ENCODE results near the gene ABLIM3.

Gene ABLIM3

DNA sequence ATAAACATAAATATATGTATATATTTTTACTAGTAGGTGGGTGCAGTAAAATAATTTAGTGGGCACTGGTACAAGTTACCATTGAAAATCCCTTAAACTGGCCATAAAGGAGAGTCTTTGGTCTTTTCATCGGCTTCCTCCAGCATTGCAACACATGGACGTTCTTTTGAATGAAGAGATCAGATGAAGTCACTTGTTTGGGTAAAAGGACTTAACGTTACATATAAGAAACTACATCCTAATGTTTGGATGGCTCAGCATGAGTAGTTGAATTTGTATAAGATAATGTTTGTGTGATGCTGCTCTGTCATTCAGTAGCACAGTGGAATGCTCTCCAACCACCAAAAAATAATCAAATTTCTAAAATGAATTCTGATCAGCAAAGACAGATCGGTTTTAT, 161.9 kb downstream of the ABLIM3 start:
- Histone ChIP-seq H3K4me1 (ENCODE audit: control insufficient read depth, insufficient read depth, low read length) (peaks cover 19% of the 10 kb centered on the region), H3K4me3 (ENCODE audit: low read length) (no peak overlapping the region), H3K27me3 (replicated peaks; ENCODE audit: control insufficient read depth, insufficient read depth, low read length) (no peaks in the 10 kb centered on the region), H3K36me3 (ENCODE audit: control insufficient read depth, insufficient read depth, low read length, severe bottlenecking) (peaks cover 60% of the 10 kb centered on the region), H3K9ac (ENCODE audit: low read length) (no peak overlapping the region), H3K9me3 (ENCODE audit: control insufficient read depth, low read length) (no peaks in the 10 kb centered on the region)
- DNase-seq (ENCODE audit: low read depth) = no peak

DNA sequence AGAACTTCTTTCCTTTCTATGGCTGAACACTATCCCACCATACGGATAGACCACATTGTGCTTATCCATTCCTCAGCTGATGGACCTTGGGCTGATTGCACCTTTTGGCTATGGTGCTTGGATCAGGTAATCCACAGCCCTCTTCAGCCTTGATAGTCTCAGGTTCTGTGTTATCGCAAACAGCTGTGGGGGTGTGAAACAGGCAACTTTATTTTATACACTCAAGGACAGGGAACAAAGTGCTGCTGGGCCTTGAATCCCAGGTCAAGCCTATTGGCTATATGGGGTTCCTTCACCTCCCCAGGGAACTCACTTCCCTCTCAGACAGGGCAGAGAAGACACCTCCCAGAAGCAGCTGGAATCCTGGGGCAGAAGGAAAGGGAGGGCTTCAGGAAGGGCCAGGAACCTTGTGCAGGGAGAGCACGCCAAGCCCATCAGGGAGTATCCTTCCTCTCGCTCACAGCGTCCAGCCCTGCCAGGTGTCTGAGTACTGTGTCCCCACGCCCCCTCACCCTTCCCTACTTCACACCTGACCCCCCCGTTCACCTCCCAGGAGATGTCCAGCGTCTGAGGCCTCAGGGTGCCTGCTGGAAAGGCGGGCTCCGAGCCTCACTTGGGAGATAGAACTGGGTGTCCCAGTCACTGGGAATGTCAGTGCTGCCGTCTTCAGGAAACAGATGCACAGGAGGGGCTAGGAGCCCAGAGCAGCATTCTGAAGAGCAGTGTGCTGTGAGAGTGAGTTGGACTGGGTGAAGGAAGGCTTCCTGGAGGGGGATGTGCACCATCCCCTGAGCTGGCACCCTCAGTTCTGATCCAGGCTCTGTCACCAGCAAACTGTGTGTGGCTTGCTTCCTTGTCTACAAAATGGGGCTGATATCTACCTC, 163.1 kb downstream of the ABLIM3 start:
- Histone ChIP-seq H3K36me3 (ENCODE audit: control insufficient read depth, insufficient read depth, low read length, severe bottlenecking) (peaks cover 62% of the 10 kb centered on the region), H3K27me3 (replicated peaks; ENCODE audit: control insufficient read depth, insufficient read depth, low read length) (no peaks in the 10 kb centered on the region), H3K4me1 (ENCODE audit: control insufficient read depth, insufficient read depth, low read length) (peaks cover 8% of the 10 kb centered on the region), H3K4me3 (ENCODE audit: low read length) (no peak overlapping the region), H3K9ac (ENCODE audit: low read length) (no peak overlapping the region), H3K9me3 (ENCODE audit: control insufficient read depth, low read length) (no peaks in the 10 kb centered on the region)
- DNase-seq (ENCODE audit: low read depth) = no peak

DNA sequence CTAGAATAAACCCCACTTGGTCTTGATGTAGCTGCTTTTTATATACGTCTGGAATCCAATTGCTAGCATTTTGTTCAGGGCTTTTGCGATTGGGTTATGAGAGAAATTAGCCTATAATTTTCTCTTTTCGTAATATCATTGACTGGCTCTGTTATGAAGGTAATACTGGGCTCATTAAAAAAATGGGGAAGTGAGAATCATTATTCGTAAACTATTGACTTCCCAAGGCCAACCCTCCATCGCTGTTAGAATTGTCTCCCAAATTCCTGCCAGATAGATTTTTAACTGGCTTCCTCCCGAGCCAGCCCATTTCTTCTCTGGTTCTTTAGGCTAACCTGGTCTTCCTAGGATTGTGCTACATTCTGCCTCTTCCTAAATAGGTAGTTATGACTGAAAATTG, 168.1 kb downstream of the ABLIM3 start:
- DNase-seq (ENCODE audit: low read depth) = no peak
- no peak overlapping the region for H3K9ac ChIP-seq (ENCODE audit: low read length)

More for the DNA sequence above, 168.1 kb downstream of the ABLIM3 start:
- Histone ChIP-seq H3K36me3 (ENCODE audit: control insufficient read depth, insufficient read depth, low read length, severe bottlenecking) (peaks cover 64% of the 10 kb centered on the region), H3K4me1 (ENCODE audit: control insufficient read depth, insufficient read depth, low read length) (no peaks in the 10 kb centered on the region), H3K27me3 (replicated peaks; ENCODE audit: control insufficient read depth, insufficient read depth, low read length) (no peaks in the 10 kb centered on the region), H3K9me3 (ENCODE audit: control insufficient read depth, low read length) (no peaks in the 10 kb centered on the region), H3K4me3 (ENCODE audit: low read length) (no peak overlapping the region)
